GM19099 (cell line): ENCODE measurements around the gene ARHGAP26.

Experiments used
- POLR2A ChIP-seq: IDR thresholded peaks from 3 replicates; pipeline ENCODE4 v1.6.1; 2011; ENCODE audit warnings: low read depth; ENCODE audit not compliant: insufficient read length; ENCODE audit errors: extremely low read depth

ARHGAP26 gene

DNA sequence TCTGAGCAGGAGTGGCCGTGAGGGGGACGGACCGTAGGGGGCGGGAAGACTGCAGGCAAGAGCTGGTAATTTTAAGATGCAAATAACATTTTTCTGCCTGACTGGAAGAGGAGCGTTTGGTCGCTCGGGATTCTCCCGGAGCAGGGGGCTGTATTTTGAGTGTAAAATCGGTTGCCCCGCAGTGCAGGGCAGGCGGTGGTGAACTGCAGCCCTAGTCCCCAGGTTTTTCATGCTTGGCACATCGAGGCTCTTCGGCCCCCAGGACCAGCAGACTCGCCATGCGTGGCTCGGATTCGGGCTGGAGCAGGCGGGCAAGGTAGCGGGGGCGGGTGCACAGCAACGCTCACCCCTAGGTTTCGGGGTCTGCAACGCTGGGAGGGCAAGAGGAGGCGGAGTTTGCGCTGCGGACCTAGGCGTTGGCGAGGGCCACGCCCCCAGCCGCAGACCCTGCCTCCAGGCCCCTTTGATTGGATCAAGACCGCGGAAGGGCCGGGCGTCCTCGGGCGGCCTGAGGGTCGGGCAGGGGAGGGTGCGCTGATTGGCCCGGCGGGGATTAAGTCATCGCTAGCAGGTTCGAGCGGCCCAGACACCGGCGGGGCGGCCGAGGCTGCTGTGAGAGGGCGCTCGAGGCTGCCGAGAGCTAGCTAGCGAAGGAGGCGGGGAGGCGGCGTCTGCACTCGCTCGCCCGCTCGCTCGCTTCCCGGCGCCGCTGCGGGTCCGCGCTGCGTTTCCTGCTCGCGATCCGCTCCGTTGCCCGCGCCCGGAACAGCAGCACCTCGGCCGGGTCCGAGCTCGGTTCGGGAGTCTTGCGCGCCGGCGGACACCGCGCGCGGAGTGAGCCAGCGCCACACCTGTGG is at the start of gene ARHGAP26:
ARHGAP26 (plus strand) TSS at position 585 of the 857 bp plus-strand sequence. CDS start 385 bp downstream, outside the sequence.
- peak; percentile 74 for TF ChIP-seq POLR2A

DNA sequence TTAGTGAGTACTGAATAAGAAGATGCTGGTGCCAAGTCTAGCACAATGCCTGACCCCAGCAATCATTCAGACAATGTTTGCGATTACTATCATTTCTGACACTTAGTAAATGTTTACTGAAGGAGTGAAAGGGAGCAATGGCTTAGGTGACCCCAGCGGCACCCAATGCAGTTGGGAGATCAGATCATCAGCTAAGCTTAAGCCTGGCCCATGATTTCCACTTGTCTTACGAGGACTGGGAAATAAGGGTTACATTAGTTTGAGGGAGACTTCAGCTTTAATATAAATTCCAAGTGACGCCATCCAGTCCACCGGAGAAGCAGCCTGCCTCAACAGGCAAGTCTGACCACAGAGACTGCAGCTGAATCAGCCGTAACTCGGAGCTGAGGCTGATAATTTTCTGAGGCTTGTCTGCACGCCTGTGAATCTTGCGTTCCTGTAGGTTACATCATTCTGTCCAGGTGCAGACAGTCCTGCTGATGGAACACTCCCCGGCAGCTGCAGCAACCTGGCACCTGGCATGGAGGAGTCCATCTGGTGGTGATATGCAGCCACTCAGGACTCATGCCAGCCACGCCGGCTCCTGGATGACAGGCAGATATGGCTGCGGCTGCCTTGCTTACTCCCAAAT is 49.4 kb upstream of the ARHGAP26 start:
- TF ChIP-seq POLR2A, result no peak

DNA sequence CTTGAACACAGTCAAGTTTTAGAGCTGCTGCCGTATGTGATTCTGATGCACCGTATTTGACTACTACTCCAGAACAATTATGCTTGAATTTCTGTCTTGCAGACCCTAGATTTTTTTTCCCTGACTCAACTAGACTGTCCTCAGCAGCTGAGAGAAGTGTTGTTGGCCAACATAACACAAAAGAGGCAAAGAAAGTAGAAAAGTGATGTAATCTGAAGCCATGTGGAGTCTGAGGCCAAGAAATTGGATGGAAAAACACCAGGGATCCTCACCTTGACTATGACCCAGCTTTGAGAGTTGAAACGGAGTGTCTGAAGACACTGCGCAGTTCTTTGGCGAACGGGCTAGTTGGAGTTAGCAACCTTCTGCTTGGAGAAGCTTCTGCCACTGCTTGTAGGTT is 48.0 kb upstream of the ARHGAP26 start:
- TF ChIP-seq POLR2A, result no peak

GRCh38 chr5:142722896-142723295 is 47.3 kb upstream of the ARHGAP26 start:
- no peak for TF ChIP-seq POLR2A

DNA sequence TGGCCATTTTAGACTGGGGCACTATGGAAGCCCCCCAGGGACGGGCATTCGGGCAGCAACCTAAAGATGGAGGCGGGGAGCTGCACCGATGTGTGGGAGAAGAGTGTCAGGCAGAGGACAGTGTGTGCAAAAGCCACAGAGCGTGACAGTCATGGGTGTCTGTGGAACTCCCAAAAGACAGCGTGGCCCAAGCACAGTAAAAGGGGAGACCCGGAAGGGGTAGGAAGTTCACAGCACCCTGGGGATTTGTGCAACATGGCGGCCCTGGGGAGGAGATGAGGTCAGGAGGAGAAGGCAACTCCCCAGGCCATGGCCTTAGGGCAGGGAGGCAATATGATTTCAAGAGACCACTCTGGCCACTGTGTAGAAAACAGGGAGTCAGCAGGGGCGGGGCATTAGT is 45.4 kb upstream of the ARHGAP26 start:
- no peak for TF ChIP-seq POLR2A

- TF ChIP-seq POLR2A, result no peak
Measured at GRCh38 chr5:142725231-142726187, 44.7 kb upstream of the ARHGAP26 start.

DNA sequence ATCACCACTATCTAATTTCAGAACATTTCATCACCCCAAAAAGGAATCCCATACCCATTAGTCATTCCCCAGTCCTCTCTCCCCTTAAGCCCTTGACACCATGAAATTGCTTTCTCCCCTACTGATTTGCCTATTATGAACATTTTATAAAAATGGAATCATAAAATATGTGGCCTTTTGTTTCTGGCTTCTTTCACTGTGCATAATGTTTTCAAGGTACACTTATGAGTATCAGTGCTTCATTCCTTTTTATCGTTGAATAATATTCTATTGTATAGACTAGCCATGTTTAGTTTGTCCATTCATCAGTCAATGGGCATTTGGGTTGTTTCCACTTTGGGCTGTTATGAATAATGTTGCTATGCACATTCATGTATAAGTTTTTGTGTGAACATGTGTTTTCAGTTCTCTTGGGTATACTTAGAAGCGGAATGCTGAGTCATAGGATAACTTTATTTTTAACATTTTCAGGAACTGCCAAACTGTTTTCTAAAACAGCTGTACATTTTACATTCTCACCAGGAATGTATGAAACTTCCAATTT is 43.9 kb upstream of the ARHGAP26 start:
- no peak for TF ChIP-seq POLR2A

DNA sequence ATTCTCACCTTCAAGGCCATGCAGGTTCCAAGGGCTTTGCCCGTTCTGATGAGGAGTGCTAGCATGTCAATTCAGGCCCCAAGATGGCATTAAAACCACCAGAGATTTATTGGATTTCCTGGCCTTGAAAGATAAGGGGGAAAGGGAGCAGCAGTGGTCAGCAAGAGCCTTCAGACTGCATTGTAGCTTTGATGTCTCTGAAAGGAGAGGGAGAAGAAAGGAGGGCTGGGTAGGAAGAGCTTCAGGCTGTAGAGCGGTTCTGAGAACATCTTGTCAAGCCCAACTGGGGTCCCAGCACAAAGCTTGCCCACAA is 42.5 kb upstream of the ARHGAP26 start:
- TF ChIP-seq POLR2A, result no peak

DNA sequence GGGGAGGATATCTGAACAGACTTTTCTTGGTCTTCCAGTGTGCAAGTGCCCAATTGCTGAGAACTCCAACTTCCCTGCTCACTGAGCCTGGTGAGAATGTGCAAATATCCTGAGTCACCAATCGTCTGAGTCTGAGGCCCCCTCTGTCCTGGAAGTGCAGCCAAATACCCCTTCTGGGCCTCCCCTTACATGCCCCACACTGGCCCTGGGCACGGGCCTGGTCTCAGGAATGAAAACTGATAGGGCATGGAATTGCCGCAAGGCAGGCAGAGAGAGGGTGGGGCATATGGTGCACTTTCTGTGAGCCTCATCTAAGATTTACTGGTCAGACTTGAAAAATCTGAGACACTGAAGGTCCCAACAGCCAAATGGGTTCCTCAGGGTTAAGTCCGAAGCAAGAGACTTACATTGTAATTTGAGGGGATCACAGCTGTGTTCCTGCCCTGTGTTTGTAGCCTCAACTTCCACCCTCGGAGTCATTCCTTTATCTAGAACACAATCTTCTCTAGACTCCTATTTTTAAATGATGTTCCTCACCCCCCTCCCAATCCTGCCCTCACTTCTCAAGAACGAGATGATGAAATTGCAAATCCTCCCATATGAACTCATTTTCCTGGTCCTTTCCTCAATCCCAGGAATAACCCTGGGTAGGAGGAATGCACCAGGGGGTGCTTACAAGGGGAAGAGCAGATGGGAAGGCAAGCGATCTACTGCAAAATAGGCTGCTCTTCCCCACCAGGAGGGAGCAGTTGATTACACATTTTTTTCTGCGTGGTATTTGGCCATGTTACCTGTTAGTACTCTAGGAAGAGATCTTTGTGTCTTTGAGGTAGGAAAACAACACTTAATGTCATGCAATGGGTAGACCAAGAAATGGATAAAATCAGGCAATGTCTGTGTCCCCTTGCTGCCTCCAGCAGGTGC is 34.6 kb upstream of the ARHGAP26 start:
- no peak for TF ChIP-seq POLR2A

GRCh38 chr5:142736247-142736632 is 33.9 kb upstream of the ARHGAP26 start:
- no peak for TF ChIP-seq POLR2A

DNA sequence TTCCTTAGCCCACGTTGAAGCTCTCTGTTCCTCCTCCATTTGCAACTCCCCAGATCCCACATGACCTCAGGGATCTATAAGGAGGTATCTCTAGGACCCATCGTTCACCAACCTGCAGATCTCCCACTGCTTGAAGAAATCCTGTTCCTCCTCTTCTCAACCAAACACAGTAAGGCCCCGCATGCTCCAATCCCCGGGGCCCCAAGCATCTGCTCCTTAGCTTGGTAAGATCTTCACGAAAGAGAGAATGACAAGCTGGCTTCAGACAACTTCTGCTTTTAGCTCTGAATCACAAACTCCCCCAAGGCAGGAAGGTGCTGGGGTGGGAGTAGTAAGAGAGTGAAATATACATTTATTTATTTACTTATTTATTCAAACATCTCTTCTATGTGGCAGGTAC is 33.0 kb upstream of the ARHGAP26 start:
- TF ChIP-seq POLR2A, result no peak

DNA sequence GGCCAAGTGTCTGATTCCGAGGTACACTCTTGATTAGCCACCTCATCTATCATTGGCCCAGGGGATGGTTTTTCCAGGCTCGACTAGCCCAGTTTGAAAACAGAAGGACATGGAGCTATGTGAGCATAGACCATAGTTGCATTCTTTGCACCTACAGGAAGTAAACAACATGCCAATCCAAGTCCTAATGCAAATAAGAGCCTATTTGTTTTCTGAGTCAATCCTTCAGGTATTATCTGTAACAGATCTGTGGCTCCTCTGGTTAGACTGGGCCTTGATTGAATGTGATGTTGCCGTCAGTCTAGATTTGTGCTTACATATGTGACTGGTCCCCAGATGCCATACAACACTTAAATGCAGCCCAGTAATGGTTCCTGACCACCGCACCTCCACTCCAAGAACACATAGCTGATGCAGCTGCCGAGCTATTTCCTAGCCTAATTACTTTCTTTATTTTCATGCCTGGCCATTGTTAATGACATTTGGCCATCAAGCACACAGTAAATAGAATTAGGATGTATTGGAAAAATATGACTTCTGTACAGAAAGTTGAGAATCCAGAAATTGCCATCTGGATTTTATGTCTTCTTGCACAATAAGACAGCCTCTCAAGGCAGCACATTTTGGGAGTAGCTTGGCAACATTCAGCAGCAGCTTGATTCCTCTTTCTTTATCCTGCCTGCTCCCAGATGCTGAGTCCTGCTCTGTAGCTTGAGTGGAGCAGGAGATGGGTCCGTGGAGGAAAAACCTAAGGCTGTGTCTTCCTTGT is 29.5 kb upstream of the ARHGAP26 start:
- no peak for TF ChIP-seq POLR2A
